ENCODE data around the gene PRIMA1.

- TF ChIP-seq GATA2 (IDR thresholded peaks at IDR 0.05; ENCODE audit: low read depth, low read length): no peak
- TF ChIP-seq GATA3 (IDR thresholded peaks at IDR 0.05; ENCODE audit: low read depth, low read length): no peak
Measured at GRCh38 chr14:93832081-93832480, 43.8 kb upstream of the PRIMA1 start.
